H9 (cell line): Measurements from ENCODE around the gene CCBE1. TPM values are rescaled to one million over a fixed set of nuclear protein-coding genes. Genes with fewer than 3 reads are reported as not detected.
A peak's percentile ranks its signal among the peaks of the same experiment; 100 is the strongest.

Experiments used
- DNase-seq: peaks from one replicate; pipeline ENCODE4 v3.0.0-alpha.2; 2017
- H2AFZ ChIP-seq: one replicate; pipeline ENCODE4 v1.6.1; 2013; ENCODE audit warnings: mild to moderate bottlenecking, low read length, control low read depth, moderate library complexity
- H2AK5ac ChIP-seq: 2 replicates; pipeline ENCODE4 v1.6.1; 2013; ENCODE audit warnings: low read length, control low read depth, mixed read lengths; ENCODE audit not compliant: insufficient read length
- H2BK120ac ChIP-seq: one replicate; pipeline ENCODE4 v1.6.1; 2013; ENCODE audit warnings: low read depth, mild to moderate bottlenecking, low read length, control low read depth, inconsistent platforms; ENCODE audit not compliant: poor library complexity, severe bottlenecking
- H2BK12ac ChIP-seq: 2 replicates; pipeline ENCODE4 v1.6.1; 2013; ENCODE audit warnings: low read length, control low read depth, mixed read lengths, low read depth; ENCODE audit not compliant: insufficient read length
- H2BK15ac ChIP-seq: 2 replicates; pipeline ENCODE4 v1.6.1; 2013; ENCODE audit warnings: low read depth, low read length, control low read depth
- H2BK20ac ChIP-seq: one replicate; pipeline ENCODE4 v1.6.1; 2013; ENCODE audit warnings: low read depth, mild to moderate bottlenecking, low read length, control low read depth, inconsistent platforms; ENCODE audit not compliant: poor library complexity, severe bottlenecking
- H2BK5ac ChIP-seq: 2 replicates; pipeline ENCODE4 v1.6.1; 2013; ENCODE audit warnings: low read length, control low read depth, mixed read lengths; ENCODE audit not compliant: insufficient read length
- H3K14ac ChIP-seq: 2 replicates; pipeline ENCODE4 v1.6.1; 2013; ENCODE audit warnings: low read length, control low read depth; ENCODE audit not compliant: insufficient read depth
- H3K18ac ChIP-seq: 2 replicates; pipeline ENCODE4 v1.6.1; 2013; ENCODE audit warnings: low read depth, mild to moderate bottlenecking, mixed read lengths, low read length, control low read depth; ENCODE audit not compliant: insufficient read length
- H3K23ac ChIP-seq: 2 replicates; pipeline ENCODE4 v1.6.1; 2013; ENCODE audit warnings: low read length, control low read depth, mixed read lengths, low read depth; ENCODE audit not compliant: insufficient read length
- H3K23me2 ChIP-seq: 2 replicates; pipeline ENCODE4 v1.6.1; 2013; ENCODE audit warnings: low read depth, mild to moderate bottlenecking, mixed read lengths, low read length, control low read depth; ENCODE audit not compliant: insufficient read length, poor library complexity, severe bottlenecking
- H3K27ac ChIP-seq: 2 replicates; pipeline ENCODE4 v1.5.1; 2013; ENCODE audit warnings: low read length, control low read depth, mixed read lengths, low read depth; ENCODE audit not compliant: insufficient read length
- H3K27me3 ChIP-seq: 2 replicates; pipeline ENCODE4 v1.6.1; 2013; ENCODE audit warnings: low read length, control low read depth, inconsistent platforms; ENCODE audit not compliant: insufficient read depth
- H3K4ac ChIP-seq: 2 replicates; pipeline ENCODE4 v1.6.1; 2013; ENCODE audit warnings: low read depth, mild to moderate bottlenecking, control low read depth, inconsistent platforms, low read length, moderate library complexity
- H3K4me1 ChIP-seq: 2 replicates; pipeline ENCODE4 v1.6.1; 2013; ENCODE audit warnings: low read length, control low read depth, inconsistent platforms; ENCODE audit not compliant: insufficient read depth
- H3K4me2 ChIP-seq: 2 replicates; pipeline ENCODE4 v1.6.1; 2013; ENCODE audit warnings: low read length, control low read depth, mixed read lengths; ENCODE audit not compliant: insufficient read length, insufficient read depth
- H3K56ac ChIP-seq: 2 replicates; pipeline ENCODE4 v1.6.1; 2013; ENCODE audit warnings: low read depth, mild to moderate bottlenecking, mixed read lengths, low read length, control low read depth; ENCODE audit not compliant: insufficient read length
- H3K79me1 ChIP-seq: 2 replicates; pipeline ENCODE4 v1.6.1; 2013; ENCODE audit warnings: low read depth, mild to moderate bottlenecking, moderate library complexity, low read length, control low read depth, inconsistent platforms; ENCODE audit not compliant: insufficient read depth, poor library complexity, severe bottlenecking
- H3K79me2 ChIP-seq: 2 replicates; pipeline ENCODE4 v1.6.1; 2013; ENCODE audit warnings: low read length, control low read depth, inconsistent platforms; ENCODE audit not compliant: insufficient read depth
- H3K9ac ChIP-seq: 2 replicates; pipeline ENCODE4 v1.6.1; 2013; ENCODE audit warnings: low read length, control low read depth, mixed read lengths; ENCODE audit not compliant: insufficient read length; ENCODE audit errors: extremely low read depth
- H3K9me3 ChIP-seq: one replicate; pipeline ENCODE4 v1.6.1; 2013; ENCODE audit warnings: low read depth, low read length, inconsistent platforms; ENCODE audit not compliant: control insufficient read depth
- H3T11ph ChIP-seq: one replicate; pipeline ENCODE4 v1.6.1; 2013; ENCODE audit warnings: mild to moderate bottlenecking, low read length, control low read depth, inconsistent platforms
- H4K20me1 ChIP-seq: one replicate; pipeline ENCODE4 v1.6.1; 2013; ENCODE audit not compliant: control insufficient read depth, insufficient read length, insufficient read depth
- H4K5ac ChIP-seq: 2 replicates; pipeline ENCODE4 v1.6.1; 2013; ENCODE audit warnings: low read depth, mild to moderate bottlenecking, mixed read lengths, low read length, control low read depth; ENCODE audit not compliant: insufficient read length
- H4K8ac ChIP-seq: replicated peaks from 2 replicates; pipeline ENCODE4 v1.6.1; 2013; ENCODE audit warnings: low read length, control low read depth, mixed read lengths, low read depth; ENCODE audit not compliant: insufficient read length
- H4K91ac ChIP-seq: 2 replicates; pipeline ENCODE4 v1.6.1; 2013; ENCODE audit warnings: low read depth, mild to moderate bottlenecking, moderate library complexity, mixed read lengths, low read length, control low read depth; ENCODE audit not compliant: insufficient read length
- H3K27ac Mint-ChIP-seq, 3 experiments: 2 replicates in 2 of 3; 3 replicates in 1 of 3; pipeline ENCODE4 v1.8.0; 2020 to 2021; ENCODE audit warnings: mixed read lengths in 3 of 3, mild to moderate bottlenecking in 1 of 3, moderate library complexity in 1 of 3
- H3K27me3 Mint-ChIP-seq: 2 replicates; pipeline ENCODE4 v1.8.0; 2021; ENCODE audit warnings: low read depth, mild to moderate bottlenecking, moderate library complexity, mixed read lengths
- H3K36me3 Mint-ChIP-seq, 3 experiments: 2 replicates in 2 of 3; 3 replicates in 1 of 3; pipeline ENCODE4 v1.8.0; 2020 to 2021; ENCODE audit warnings: low read depth in 3 of 3, mixed read lengths in 3 of 3; ENCODE audit not compliant: insufficient read depth in 1 of 3
- H3K4me1 Mint-ChIP-seq, 2 experiments: 2 replicates each; pipeline ENCODE4 v1.8.0; 2020; ENCODE audit warnings: mixed read lengths in 2 of 2
- H3K4me3 Mint-ChIP-seq, 2 experiments: 2 replicates in 1 of 2; 3 replicates in 1 of 2; pipeline ENCODE4 v1.8.0; 2020 to 2021; ENCODE audit warnings: mild to moderate bottlenecking in 2 of 2, mixed read lengths in 2 of 2, moderate library complexity in 1 of 2
- H3K9me3 Mint-ChIP-seq, 2 experiments: 2 replicates in 1 of 2; 3 replicates in 1 of 2; pipeline ENCODE4 v1.8.0; 2020; ENCODE audit warnings: mild to moderate bottlenecking in 2 of 2, mixed read lengths in 2 of 2, moderate library complexity in 1 of 2
- WGBS: extraction: QIAGEN DNeasy Blood & Tissue Kit; methylation state at CpG from one replicate; pipeline ENCODE4 v1.1.7; 2013; ENCODE audit warnings: missing lambda C conversion rate, low lambda C conversion rate, mixed read lengths; ENCODE audit not compliant: insufficient read length; ENCODE audit errors: extremely low coverage; 5-methylcytosine and 5-hydroxymethylcytosine counted together
- total RNA-seq: library from RNA; stranded (reverse); gene quantifications from 2 replicates; pipeline ENCODE4 v1.2.1, GENCODE V29; 2021
- TF ChIP-seq, protein P1 (sequence below): fragments of 200-600 bp; sonication (generic); conservative IDR thresholded peaks from 3 replicates; pipeline ENCODE4 v1.8.0; 2021; ENCODE audit warnings: antibody characterized with exemption, mild to moderate bottlenecking

The CCBE1 gene
- total RNA-seq, 1 experiment from 2014 or later: 0.39 TPM

DNA sequence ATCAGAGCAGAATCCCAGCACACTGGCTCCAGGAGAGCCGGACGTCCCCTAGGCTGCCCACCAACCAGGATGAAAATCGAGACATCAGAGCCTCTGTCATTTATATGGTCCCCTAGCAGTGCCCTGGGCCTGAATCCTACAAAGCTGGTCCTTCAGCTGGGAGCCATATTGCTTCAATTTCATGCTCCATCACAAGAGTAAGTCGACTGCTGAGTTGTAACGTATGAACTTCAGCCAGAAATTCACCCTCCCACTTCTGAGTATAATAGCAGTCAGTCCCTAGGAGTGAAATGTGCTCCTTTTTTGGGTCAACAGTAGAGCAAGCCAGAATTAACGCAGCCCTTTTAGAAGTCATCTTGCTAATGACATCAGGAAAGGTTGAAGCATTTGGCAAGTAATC is 126.4 kb downstream of the CCBE1 start:
- Histone ChIP-seq H3K4me2 (no peak overlapping the region), H4K5ac (no peak overlapping the region), H3K9me3 (no peaks in the 10 kb centered on the region), H3K79me2 (no peaks in the 10 kb centered on the region), H3K56ac (no peak overlapping the region), H3K23ac (no peak overlapping the region), H2AK5ac (no peak overlapping the region), H2BK120ac (no peak overlapping the region), H3K18ac (no peak overlapping the region), H3T11ph (no peak overlapping the region), H2AFZ (no peak overlapping the region), H2BK5ac (no peak overlapping the region), H4K20me1 (no peaks in the 10 kb centered on the region), H3K27ac (no peak overlapping the region), H3K23me2 (no peaks in the 10 kb centered on the region), H4K91ac (no peak overlapping the region), H2BK20ac (no peak overlapping the region), H3K27me3 (no peaks in the 10 kb centered on the region), H3K9ac (no peak overlapping the region), H3K4me1 (no peaks in the 10 kb centered on the region; the same call in 1 of the 2 replicates), H3K79me1 (no peaks in the 10 kb centered on the region), H2BK12ac (no peak overlapping the region), H2BK15ac (no peak overlapping the region), H4K8ac (no peak overlapping the region), H3K4ac (no peak overlapping the region), H3K14ac (no peak overlapping the region)
- Mint-ChIP-seq H3K27me3 (no peaks in the 10 kb centered on the region; the same call in 1 of the 2 replicates), H3K4me3 (no peak overlapping the region), H3K4me1 (peaks cover 19 to 26% of the 10 kb centered on the region in 2 experiments), H3K9me3 (no peaks in the 10 kb centered on the region), H3K36me3 (no peaks in the 10 kb centered on the region), H3K27ac (peak overlapping the region in 1 of 3 experiments; percentile 31; a peak in 1 of 7 replicates)
- no peak for DNase-seq
- no CpG with 5 or more reads among the region's 6 CpGs for WGBS
- TF ChIP-seq, protein P1, sequence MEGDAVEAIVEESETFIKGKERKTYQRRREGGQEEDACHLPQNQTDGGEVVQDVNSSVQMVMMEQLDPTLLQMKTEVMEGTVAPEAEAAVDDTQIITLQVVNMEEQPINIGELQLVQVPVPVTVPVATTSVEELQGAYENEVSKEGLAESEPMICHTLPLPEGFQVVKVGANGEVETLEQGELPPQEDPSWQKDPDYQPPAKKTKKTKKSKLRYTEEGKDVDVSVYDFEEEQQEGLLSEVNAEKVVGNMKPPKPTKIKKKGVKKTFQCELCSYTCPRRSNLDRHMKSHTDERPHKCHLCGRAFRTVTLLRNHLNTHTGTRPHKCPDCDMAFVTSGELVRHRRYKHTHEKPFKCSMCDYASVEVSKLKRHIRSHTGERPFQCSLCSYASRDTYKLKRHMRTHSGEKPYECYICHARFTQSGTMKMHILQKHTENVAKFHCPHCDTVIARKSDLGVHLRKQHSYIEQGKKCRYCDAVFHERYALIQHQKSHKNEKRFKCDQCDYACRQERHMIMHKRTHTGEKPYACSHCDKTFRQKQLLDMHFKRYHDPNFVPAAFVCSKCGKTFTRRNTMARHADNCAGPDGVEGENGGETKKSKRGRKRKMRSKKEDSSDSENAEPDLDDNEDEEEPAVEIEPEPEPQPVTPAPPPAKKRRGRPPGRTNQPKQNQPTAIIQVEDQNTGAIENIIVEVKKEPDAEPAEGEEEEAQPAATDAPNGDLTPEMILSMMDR: no peak
